A673 (cell line): ENCODE measurements around the gene CCNDBP1. TPM values are rescaled to one million over a fixed set of nuclear protein-coding genes. Genes with fewer than 3 reads are reported as not detected.

ENCODE experiments used
- BruUV-seq: library from RNA; stranded (reverse); fragments of 400-500 nt; replicated peaks from 2 replicates; lab custom pipeline; 2021; lab: Mats Ljungman, UMichigan
- CTCF ChIA-PET: fragments of 300-600 bp; sonication (Branson Sonifier 250); formaldehyde crosslinking; loops from one replicate; lab custom pipeline; 2022; ENCODE audit warnings: antibody characterized with exemption; lab: Charles Lee
- POLR2A ChIA-PET: fragments of 300-600 bp; sonication (Branson Sonifier 250); formaldehyde crosslinking; loops from one replicate; lab custom pipeline; 2022; ENCODE audit warnings: antibody characterized with exemption; ENCODE audit not compliant: low non-redundant PET; lab: Charles Lee
- DNase-seq: peaks from one replicate; pipeline ENCODE4 v3.0.0-alpha.2; 2015; ENCODE audit warnings: low spot score
- H3K27ac ChIP-seq: fragments of 200-600 bp; sonication (generic); 2 replicates; pipeline ENCODE4 v1.5.1; 2016; ENCODE audit warnings: mixed run types, low read depth, mild to moderate bottlenecking, mixed read lengths, antibody characterized with exemption, low read length; ENCODE audit not compliant: poor library complexity, severe bottlenecking
- H3K27me3 ChIP-seq: fragments of 200-600 bp; sonication (generic); replicated peaks from 2 replicates; pipeline ENCODE4 v1.6.1; 2017; ENCODE audit warnings: mixed run types, low read depth, mild to moderate bottlenecking, mixed read lengths, antibody characterized with exemption, low read length; ENCODE audit not compliant: insufficient read depth, poor library complexity
- H3K36me3 ChIP-seq: fragments of 200-600 bp; sonication (generic); 2 replicates; pipeline ENCODE4 v1.6.1; 2016; ENCODE audit warnings: mixed run types, mild to moderate bottlenecking, mixed read lengths, antibody characterized with exemption, low read length; ENCODE audit not compliant: insufficient read depth, poor library complexity, severe bottlenecking
- H3K4me1 ChIP-seq: fragments of 200-600 bp; sonication (generic); 2 replicates; pipeline ENCODE4 v1.6.1; 2017; ENCODE audit warnings: mixed run types, mild to moderate bottlenecking, mixed read lengths, antibody characterized with exemption, low read length; ENCODE audit not compliant: insufficient read depth, poor library complexity, severe bottlenecking
- H3K4me3 ChIP-seq: fragments of 200-600 bp; sonication (generic); 2 replicates; pipeline ENCODE4 v1.5.1; 2016; ENCODE audit warnings: low read depth, mixed run types, mild to moderate bottlenecking, mixed read lengths, low read length; ENCODE audit not compliant: poor library complexity, severe bottlenecking
- H3K9me3 ChIP-seq: fragments of 200-600 bp; sonication (generic); 2 replicates; pipeline ENCODE4 v1.6.1; 2016; ENCODE audit warnings: mixed run types, low read depth, mild to moderate bottlenecking, mixed read lengths, antibody characterized with exemption, low read length; ENCODE audit not compliant: poor library complexity, severe bottlenecking
- EZH2 ChIP-seq: fragments of 200-600 bp; sonication (generic); IDR thresholded peaks from 2 replicates; pipeline ENCODE4 v1.6.1; 2017; ENCODE audit warnings: borderline replicate concordance, low read depth, mild to moderate bottlenecking, mixed read lengths, antibody characterized with exemption, low read length; ENCODE audit not compliant: poor library complexity, severe bottlenecking
- intact Hi-C: fragments of 100-400 bp; cut with micrococcal nuclease; formaldehyde crosslinking; loops from one replicate; pipeline ENCODE4 v1.10.0; 2022; ENCODE audit not compliant: unreplicated experiment
- total RNA-seq: library from RNA; stranded (reverse); gene quantifications from 2 replicates; pipeline ENCODE4 v1.2.3, GENCODE V29; 2021
- TF ChIP-seq, protein P1 (sequence below): fragments of 300-800, 200-600 bp; sonication (generic); conservative IDR thresholded peaks from 2 replicates; pipeline ENCODE4 v1.5.1; 2017; ENCODE audit warnings: low read depth, mild to moderate bottlenecking, antibody characterized with exemption, low read length, moderate library complexity, mixed read lengths

CCNDBP1 gene
- total RNA-seq, 1 experiment from 2014 or later, result 16.7 TPM

DNA sequence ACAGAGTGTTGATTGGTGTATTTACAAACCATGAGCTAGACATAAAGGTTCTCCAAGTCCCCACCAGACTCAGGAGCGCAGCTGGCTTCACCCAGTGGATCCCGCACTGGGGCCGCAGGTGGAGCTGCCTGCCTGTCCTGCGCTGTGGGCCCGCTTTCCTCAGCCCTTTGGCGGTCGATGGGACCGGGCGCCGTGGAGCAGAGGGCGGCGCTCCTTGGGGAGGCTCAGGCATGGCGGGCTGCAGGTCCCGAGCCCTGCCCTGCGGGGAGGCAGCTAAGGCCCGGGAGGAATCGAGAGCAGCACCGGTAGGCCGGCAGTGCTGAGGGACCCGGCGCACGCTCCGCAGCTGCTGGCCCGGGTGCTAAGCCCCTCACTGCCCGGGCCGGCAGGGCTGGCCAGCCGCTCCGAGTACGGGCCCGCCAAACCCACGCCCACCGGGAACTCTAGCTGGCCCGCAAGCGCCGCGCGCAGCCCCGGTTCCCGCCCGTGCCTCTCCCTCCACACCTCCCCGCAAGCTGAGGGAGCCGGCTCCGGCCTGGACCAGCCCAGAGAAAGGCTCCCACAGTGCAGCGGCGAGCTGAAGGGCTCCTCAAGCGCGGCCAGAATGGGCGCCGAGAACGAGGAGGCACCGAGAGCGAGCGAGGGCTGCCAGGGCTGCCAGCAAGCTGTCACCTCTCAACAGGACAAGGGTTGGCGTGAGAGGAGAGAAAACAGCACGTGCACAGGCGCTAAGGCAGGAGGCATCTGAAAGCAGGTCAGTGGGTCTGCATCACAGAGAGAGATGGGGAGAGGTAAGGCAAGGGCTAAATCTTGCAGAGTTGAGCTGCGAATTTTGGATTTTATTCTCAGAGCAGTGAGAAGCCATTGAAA is 41.5 kb downstream of the CCNDBP1 start:
- Histone ChIP-seq H3K4me3 (no peak overlapping the region), H3K27me3 (no peaks in the 10 kb centered on the region), H3K9me3 (no peaks in the 10 kb centered on the region), H3K27ac (no peak overlapping the region), H3K36me3 (no peaks in the 10 kb centered on the region), H3K4me1 (no peaks in the 10 kb centered on the region)
- no TSS peak for BruUV-seq
- CTCF ChIA-PET, result interaction anchor here (1.6 to 2.3 kb wide), 3 partner anchors 23 to 60 kb away, joined by 10 to 47 read pairs (median 12); no protein-coding TSS in a partner anchor
- intact Hi-C loops, result no loop called here
- DNase-seq, result no peak
- POLR2A ChIA-PET, result no interaction called here
- TF ChIP-seq, protein P1, sequence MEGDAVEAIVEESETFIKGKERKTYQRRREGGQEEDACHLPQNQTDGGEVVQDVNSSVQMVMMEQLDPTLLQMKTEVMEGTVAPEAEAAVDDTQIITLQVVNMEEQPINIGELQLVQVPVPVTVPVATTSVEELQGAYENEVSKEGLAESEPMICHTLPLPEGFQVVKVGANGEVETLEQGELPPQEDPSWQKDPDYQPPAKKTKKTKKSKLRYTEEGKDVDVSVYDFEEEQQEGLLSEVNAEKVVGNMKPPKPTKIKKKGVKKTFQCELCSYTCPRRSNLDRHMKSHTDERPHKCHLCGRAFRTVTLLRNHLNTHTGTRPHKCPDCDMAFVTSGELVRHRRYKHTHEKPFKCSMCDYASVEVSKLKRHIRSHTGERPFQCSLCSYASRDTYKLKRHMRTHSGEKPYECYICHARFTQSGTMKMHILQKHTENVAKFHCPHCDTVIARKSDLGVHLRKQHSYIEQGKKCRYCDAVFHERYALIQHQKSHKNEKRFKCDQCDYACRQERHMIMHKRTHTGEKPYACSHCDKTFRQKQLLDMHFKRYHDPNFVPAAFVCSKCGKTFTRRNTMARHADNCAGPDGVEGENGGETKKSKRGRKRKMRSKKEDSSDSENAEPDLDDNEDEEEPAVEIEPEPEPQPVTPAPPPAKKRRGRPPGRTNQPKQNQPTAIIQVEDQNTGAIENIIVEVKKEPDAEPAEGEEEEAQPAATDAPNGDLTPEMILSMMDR, result no peak
- no peak for TF ChIP-seq EZH2

DNA sequence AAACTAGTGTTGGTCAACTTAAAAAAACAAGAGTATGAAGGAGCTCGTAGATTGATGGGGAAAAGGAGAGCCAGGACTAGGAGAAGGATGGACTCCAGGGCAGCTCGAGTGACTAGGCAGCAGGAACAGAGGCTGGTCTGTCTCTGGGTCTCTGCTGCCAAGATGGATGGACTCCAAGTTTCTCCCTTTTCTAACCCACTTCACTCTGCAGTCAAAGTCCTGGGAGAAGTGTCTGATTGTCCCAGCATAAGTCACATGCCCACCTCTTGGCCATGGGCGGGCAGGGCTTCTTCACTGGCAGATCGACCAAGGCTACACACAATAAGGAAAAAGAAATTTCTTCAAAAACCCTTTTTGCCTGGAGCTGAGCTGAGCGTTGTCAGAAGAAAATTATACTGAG is 44.8 kb downstream of the CCNDBP1 start:
- intact Hi-C loops, result no loop called here
- Histone ChIP-seq H3K9me3 (no peaks in the 10 kb centered on the region), H3K27me3 (no peaks in the 10 kb centered on the region), H3K4me3 (no peak overlapping the region), H3K27ac (no peak overlapping the region), H3K4me1 (no peaks in the 10 kb centered on the region), H3K36me3 (no peaks in the 10 kb centered on the region)
- BruUV-seq, result no TSS peak
- ChIA-PET CTCF (no interaction called here), POLR2A (no interaction called here)
- no peak for TF ChIP-seq EZH2
- no peak for DNase-seq

DNA sequence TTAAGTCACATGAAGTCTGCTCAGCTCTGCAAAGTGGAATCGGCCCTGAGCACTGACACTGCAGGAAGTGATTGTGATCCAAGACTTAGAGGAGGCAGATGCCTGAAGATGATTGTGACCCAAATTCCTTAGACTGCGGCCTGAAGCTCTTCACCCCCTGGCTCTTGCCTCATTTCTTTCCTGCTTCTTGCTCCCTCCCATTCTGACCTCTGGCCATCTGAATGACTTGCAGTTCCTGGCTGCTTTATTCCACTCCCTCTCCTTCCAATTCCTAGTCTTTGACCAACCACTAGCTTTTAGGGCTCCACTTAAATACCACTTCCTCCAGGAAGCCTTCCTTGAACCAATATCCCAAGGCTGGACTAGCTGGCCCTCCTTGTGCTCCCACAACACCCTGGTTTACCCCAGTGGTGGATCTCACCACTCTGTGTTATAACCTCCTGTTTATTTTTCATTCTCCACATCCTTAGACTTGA is 45.5 kb downstream of the CCNDBP1 start:
- CTCF ChIA-PET, result no interaction called here
- no peak for DNase-seq
- Histone ChIP-seq H3K4me3 (no peak overlapping the region), H3K4me1 (no peaks in the 10 kb centered on the region), H3K36me3 (no peaks in the 10 kb centered on the region), H3K27me3 (no peaks in the 10 kb centered on the region), H3K27ac (no peak overlapping the region), H3K9me3 (no peaks in the 10 kb centered on the region)
- TF ChIP-seq EZH2, result no peak
- POLR2A ChIA-PET, result no interaction called here
- no TSS peak for BruUV-seq
- intact Hi-C loops, result no loop called here

GRCh38 chr15:43232289-43232874 is 47.2 kb downstream of the CCNDBP1 start:
- no TSS peak for BruUV-seq
- POLR2A ChIA-PET, result no interaction called here
- intact Hi-C loops, result no loop called here

More at GRCh38 chr15:43232289-43232874, 47.2 kb downstream of the CCNDBP1 start:
- H3K27ac ChIP-seq, result no peak overlapping the region
- no peak for DNase-seq
- TF ChIP-seq, protein P1, result no peak
- no peak for TF ChIP-seq EZH2
- H3K27me3 ChIP-seq, result no peaks in the 10 kb centered on the region
- no peaks in the 10 kb centered on the region for H3K4me1 ChIP-seq
- no peaks in the 10 kb centered on the region for H3K9me3 ChIP-seq
- no peak overlapping the region for H3K4me3 ChIP-seq
- no peaks in the 10 kb centered on the region for H3K36me3 ChIP-seq
- CTCF ChIA-PET, result interaction anchor here (0.6 kb wide), 1 partner anchor 400 kb away, joined by 6 read pairs; no protein-coding TSS in a partner anchor
